Muscle of leg (tissue), 11 donors: Measurements from ENCODE around the gene RYR1. TPM values are rescaled to one million over a fixed set of nuclear protein-coding genes. Genes with fewer than 3 reads are reported as not detected.
"Not testable (repeated sequence)": the region's sequence is repeated elsewhere in the genome, so short reads cannot be mapped to it uniquely, and the experiment has no call there.

ENCODE experiments used
- DNase-seq: peaks from one replicate; pipeline ENCODE4 v3.0.0; 2013
- H3K27ac ChIP-seq: one replicate; pipeline ENCODE4 v1.5.1; 2013; ENCODE audit warnings: mild to moderate bottlenecking, low read length, control low read depth
- H3K27me3 ChIP-seq: one replicate; pipeline ENCODE4 v1.6.1; 2013; ENCODE audit warnings: low read length; ENCODE audit not compliant: control insufficient read depth, insufficient read depth
- H3K36me3 ChIP-seq: one replicate; pipeline ENCODE4 v1.6.1; 2013; ENCODE audit warnings: low read length; ENCODE audit not compliant: control insufficient read depth, insufficient read depth
- H3K4me1 ChIP-seq: one replicate; pipeline ENCODE4 v1.6.1; 2013; ENCODE audit warnings: low read length; ENCODE audit not compliant: control insufficient read depth, insufficient read depth
- H3K4me3 ChIP-seq: one replicate; pipeline ENCODE4 v1.5.1; 2013; ENCODE audit warnings: low read length, control low read depth
- H3K9me3 ChIP-seq: replicated peaks from 2 replicates; pipeline ENCODE4 v1.6.1; 2013; ENCODE audit warnings: low read depth, low read length; ENCODE audit not compliant: control insufficient read depth
- WGBS: methylation state at CpG from one replicate; pipeline ENCODE4 v1.1.5; 2013; ENCODE audit warnings: missing lambda C conversion rate; ENCODE audit not compliant: insufficient coverage; 5-methylcytosine and 5-hydroxymethylcytosine counted together
- polyA plus RNA-seq, 8 donors: library from polyadenylated mRNA; unstranded; fragments of 120-200 nt; gene quantifications; one replicate each; pipeline versions ENCODE4 v1.2.1 to v1.2.3, GENCODE V29; 2013; ENCODE audit warnings: inconsistent platforms in 1 of 8, low replicate concordance in 1 of 8; ENCODE audit not compliant: insufficient read length in 8 of 8, insufficient read depth in 1 of 8
- total RNA-seq: library from RNA; stranded (reverse); fragments of 120-200 nt; gene quantifications from one replicate; pipeline ENCODE4 v1.2.4, GENCODE V29; 2013

RYR1 gene
- total and polyA plus RNA-seq, 9 donors = 145 to 817 (median 491) TPM

GRCh38 chr19:38486731-38487336 is 53.3 kb downstream of the RYR1 start:
- 93% methylated on average over 4 of the region's 6 CpGs for WGBS
- peaks cover 2% of the 10 kb centered on the region for H3K9me3 ChIP-seq
- no peak overlapping the region for H3K4me3 ChIP-seq
- H3K27me3 ChIP-seq = no peaks in the 10 kb centered on the region
- DNase-seq = no peak
- H3K4me1 ChIP-seq = no peaks in the 10 kb centered on the region
- no peak overlapping the region for H3K27ac ChIP-seq
- H3K36me3 ChIP-seq = peaks cover 85% of the 10 kb centered on the region

GRCh38 chr19:38488096-38488495 is 54.6 kb downstream of the RYR1 start:
- Histone ChIP-seq H3K4me1 (no peaks in the 10 kb centered on the region), H3K36me3 (peaks cover 83% of the 10 kb centered on the region), H3K4me3 (no peak overlapping the region), H3K9me3 (peaks cover 2% of the 10 kb centered on the region), H3K27me3 (no peaks in the 10 kb centered on the region), H3K27ac (no peak overlapping the region)
- WGBS = 89% methylated on average over 2 of the region's 3 CpGs
- no peak for DNase-seq

- Histone ChIP-seq H3K36me3 (peaks cover 82% of the 10 kb centered on the region), H3K27me3 (no peaks in the 10 kb centered on the region)
- no peak for DNase-seq
Measured at GRCh38 chr19:38488776-38489481, 55.4 kb downstream of the RYR1 start.

GRCh38 chr19:38490861-38491260 is 57.4 kb downstream of the RYR1 start:
- WGBS = 100% methylated on average over 1 of the region's 2 CpGs
- Histone ChIP-seq H3K4me3 (no peak overlapping the region), H3K9me3 (peaks cover 2% of the 10 kb centered on the region), H3K4me1 (no peaks in the 10 kb centered on the region), H3K27me3 (no peaks in the 10 kb centered on the region), H3K36me3 (peaks cover 81% of the 10 kb centered on the region), H3K27ac (no peak overlapping the region)
- DNase-seq = no peak

More at GRCh38 chr19:38488776-38489481, 55.4 kb downstream of the RYR1 start:
- Histone ChIP-seq H3K4me1 (no peaks in the 10 kb centered on the region), H3K9me3 (peaks cover 2% of the 10 kb centered on the region), H3K27ac (no peak overlapping the region), H3K4me3 (no peak overlapping the region)
- 86% methylated on average over 9 of the region's 9 CpGs for WGBS

GRCh38 chr19:38492181-38492813 is 58.8 kb downstream of the RYR1 start:
- H3K36me3 ChIP-seq = peaks cover 88% of the 10 kb centered on the region
- 80% methylated on average over 7 of the region's 9 CpGs for WGBS
- no peak overlapping the region for H3K27ac ChIP-seq
- no peak overlapping the region for H3K4me3 ChIP-seq
- H3K27me3 ChIP-seq = no peaks in the 10 kb centered on the region
- H3K9me3 ChIP-seq = peaks cover 2% of the 10 kb centered on the region
- no peak for DNase-seq
- H3K4me1 ChIP-seq = no peaks in the 10 kb centered on the region

GRCh38 chr19:38494379-38494778 is 60.9 kb downstream of the RYR1 start:
- H3K36me3 ChIP-seq = peaks cover 90% of the 10 kb centered on the region
- peaks cover 2% of the 10 kb centered on the region for H3K9me3 ChIP-seq
- DNase-seq = no peak
- H3K27ac ChIP-seq = no peak overlapping the region
- no peak overlapping the region for H3K4me3 ChIP-seq
- H3K4me1 ChIP-seq = no peaks in the 10 kb centered on the region
- no peaks in the 10 kb centered on the region for H3K27me3 ChIP-seq
- whole genome bisulfite sequencing = 82% methylated on average over 21 of the region's 21 CpGs

GRCh38 chr19:38495375-38495774 is 61.9 kb downstream of the RYR1 start:
- WGBS = no CpG with 5 or more reads among the region's 2 CpGs
- H3K4me1 ChIP-seq, H3K27me3 ChIP-seq, H3K4me3 ChIP-seq, DNase-seq, H3K9me3 ChIP-seq, H3K27ac ChIP-seq: not testable (repeated sequence)
- H3K36me3 ChIP-seq = peaks cover 91% of the 10 kb centered on the region

- H3K36me3 ChIP-seq = peaks cover 91% of the 10 kb centered on the region
- no peaks in the 10 kb centered on the region for H3K27me3 ChIP-seq
- no peak overlapping the region for H3K27ac ChIP-seq
- 92% methylated on average over 16 of the region's 17 CpGs for WGBS
- no peak overlapping the region for H3K4me3 ChIP-seq
- H3K9me3 ChIP-seq = no peaks in the 10 kb centered on the region
- DNase-seq = no peak
- no peaks in the 10 kb centered on the region for H3K4me1 ChIP-seq
Measured at GRCh38 chr19:38496116-38496515, 62.6 kb downstream of the RYR1 start.

GRCh38 chr19:38496603-38497487 is 63.4 kb downstream of the RYR1 start:
- H3K36me3 ChIP-seq = peaks cover 93% of the 10 kb centered on the region
- no peaks in the 10 kb centered on the region for H3K27me3 ChIP-seq
- no peak overlapping the region for H3K27ac ChIP-seq
- no peak overlapping the region for H3K4me3 ChIP-seq
- WGBS = 85% methylated on average over 26 of the region's 30 CpGs
- peak; percentile 21 for DNase-seq
- H3K4me1 ChIP-seq = no peaks in the 10 kb centered on the region
- no peaks in the 10 kb centered on the region for H3K9me3 ChIP-seq

- Histone ChIP-seq H3K27me3 (no peaks in the 10 kb centered on the region), H3K36me3 (peaks cover 87% of the 10 kb centered on the region), H3K27ac (no peak overlapping the region), H3K4me3 (no peak overlapping the region), H3K4me1 (no peaks in the 10 kb centered on the region), H3K9me3 (no peaks in the 10 kb centered on the region)
- WGBS = 85% methylated on average over 3 of the region's 4 CpGs
- no peak for DNase-seq
Measured at GRCh38 chr19:38497907-38498306, 64.4 kb downstream of the RYR1 start.
